ENCODE data around the gene FBXO48. TPM values are rescaled to one million over a fixed set of nuclear protein-coding genes. Genes with fewer than 3 reads are reported as not detected.

Gene FBXO48
- total and polyA plus RNA-seq, 8 donors, result 1.5 to 3.2 (median 2.5) TPM

- ATAC-seq (peak; percentile 32), DNase-seq (no peak)
- Histone ChIP-seq H3K4me1 (peaks cover 11 to 52% of the 10 kb centered on the region in 2 donors), H3K36me3 (no peaks in the 10 kb centered on the region), H3K4me3 (no peak overlapping the region), H3K9me3 (no peaks in the 10 kb centered on the region), H3K27me3 (no peaks in the 10 kb centered on the region), H3K27ac (peak overlapping the region in 1 of 2 donors; percentile 42)
- intact Hi-C loops (cut with DNase I), result no loop called here
- TF ChIP-seq CTCF (IDR thresholded peaks at IDR 0.05), result no peak
Observed at GRCh38 chr2:68426848-68427579, 40.1 kb downstream of the FBXO48 start.

DNA sequence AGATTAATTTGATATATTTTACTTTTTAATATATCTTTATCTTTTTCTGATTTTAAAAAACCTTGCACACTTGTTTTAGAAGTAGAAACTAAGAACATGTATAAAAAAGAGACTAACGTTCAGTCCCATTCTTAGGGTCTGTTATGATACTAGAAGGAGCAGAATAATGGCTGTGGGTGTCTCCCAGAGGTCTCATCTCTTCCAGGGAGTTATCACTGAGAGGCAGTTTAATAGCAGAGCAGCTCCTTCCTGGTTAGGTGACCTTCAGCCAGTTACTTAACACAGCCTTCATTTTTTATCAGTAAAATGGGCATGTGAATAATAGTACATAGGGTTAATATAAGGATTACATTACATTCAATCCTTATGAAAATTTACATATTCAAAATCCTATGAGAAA lies 40.6 kb downstream of the FBXO48 start:
- Histone ChIP-seq H3K4me1 (peaks cover 11 to 52% of the 10 kb centered on the region in 2 donors), H3K9me3 (no peaks in the 10 kb centered on the region), H3K27ac (peak overlapping the region in 1 of 2 donors; percentile 42), H3K4me3 (no peak overlapping the region), H3K36me3 (no peaks in the 10 kb centered on the region), H3K27me3 (no peaks in the 10 kb centered on the region)
- DNase-seq (no peak), ATAC-seq (no peak)
- no peak for TF ChIP-seq CTCF (IDR thresholded peaks at IDR 0.05)
- intact Hi-C loops (cut with DNase I), result no loop called here

- ATAC-seq, result no peak
- H3K36me3 ChIP-seq, result no peaks in the 10 kb centered on the region
- peak overlapping the region in 1 of 2 donors; percentile 33 for H3K27ac ChIP-seq
- no peaks in the 10 kb centered on the region for H3K9me3 ChIP-seq
- no peak overlapping the region for H3K4me3 ChIP-seq
- TF ChIP-seq CTCF (IDR thresholded peaks at IDR 0.05), result no peak
- DNase-seq, result no peak
- no peaks in the 10 kb centered on the region for H3K27me3 ChIP-seq
- H3K4me1 ChIP-seq, result peaks cover 11 to 52% of the 10 kb centered on the region in 2 donors
- intact Hi-C loops (cut with DNase I), result no loop called here
Observed at GRCh38 chr2:68425503-68425902, 41.6 kb downstream of the FBXO48 start.

- Histone ChIP-seq H3K4me3 (no peak overlapping the region), H3K27ac (peak overlapping the region in 1 of 2 donors; percentile 73), H3K27me3 (no peaks in the 10 kb centered on the region), H3K9me3 (no peaks in the 10 kb centered on the region), H3K36me3 (no peaks in the 10 kb centered on the region), H3K4me1 (peaks cover 11 to 52% of the 10 kb centered on the region in 2 donors)
- ATAC-seq, result no peak
- no peak for TF ChIP-seq CTCF (IDR thresholded peaks at IDR 0.05)
- no peak for DNase-seq
- intact Hi-C loops (cut with DNase I), result no loop called here
Observed at GRCh38 chr2:68423966-68424650, 43.0 kb downstream of the FBXO48 start.

DNA sequence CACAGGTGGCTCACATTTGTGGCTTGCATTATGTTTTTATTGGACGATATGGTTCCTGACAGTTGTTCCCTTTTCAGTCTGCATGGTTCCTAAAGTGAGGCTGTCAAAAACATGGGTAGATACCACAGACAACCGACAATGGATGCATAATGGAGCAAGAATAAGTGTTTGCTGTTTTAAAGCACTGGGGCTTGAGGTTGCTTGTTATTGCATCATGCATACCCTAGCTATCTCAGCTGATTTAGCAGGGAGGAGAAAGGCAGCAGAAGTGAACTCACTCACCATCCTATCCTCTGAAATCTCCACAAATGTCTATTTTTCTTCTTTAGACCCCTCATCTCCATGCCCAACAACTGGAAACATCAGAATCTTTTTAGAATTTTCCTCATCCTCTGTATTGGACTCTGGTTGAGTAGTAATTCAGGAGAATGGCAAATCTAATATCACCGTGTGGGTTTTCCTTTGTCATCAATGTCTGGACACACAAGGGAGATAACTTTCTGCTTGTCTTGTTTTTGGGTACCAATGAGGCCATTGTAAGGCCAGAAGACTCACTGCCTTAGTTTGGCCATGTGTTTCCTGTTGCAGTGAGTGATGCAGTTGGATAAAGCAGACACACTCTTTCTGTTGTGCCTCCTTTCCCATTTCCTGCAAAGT lies 46.7 kb downstream of the FBXO48 start:
- Histone ChIP-seq H3K4me1 (peaks cover 0 to 20% of the 10 kb centered on the region in 2 donors), H3K9me3 (no peaks in the 10 kb centered on the region), H3K27ac (no peak overlapping the region), H3K4me3 (no peak overlapping the region), H3K27me3 (no peaks in the 10 kb centered on the region), H3K36me3 (no peaks in the 10 kb centered on the region)
- no peak for TF ChIP-seq CTCF (IDR thresholded peaks at IDR 0.05)
- DNase-seq, result no peak
- intact Hi-C loops (cut with DNase I), result no loop called here
- no peak for ATAC-seq

Data from left lung (tissue), 10 donors.